ENCODE data around the gene NAPA.

Gene NAPA

DNA sequence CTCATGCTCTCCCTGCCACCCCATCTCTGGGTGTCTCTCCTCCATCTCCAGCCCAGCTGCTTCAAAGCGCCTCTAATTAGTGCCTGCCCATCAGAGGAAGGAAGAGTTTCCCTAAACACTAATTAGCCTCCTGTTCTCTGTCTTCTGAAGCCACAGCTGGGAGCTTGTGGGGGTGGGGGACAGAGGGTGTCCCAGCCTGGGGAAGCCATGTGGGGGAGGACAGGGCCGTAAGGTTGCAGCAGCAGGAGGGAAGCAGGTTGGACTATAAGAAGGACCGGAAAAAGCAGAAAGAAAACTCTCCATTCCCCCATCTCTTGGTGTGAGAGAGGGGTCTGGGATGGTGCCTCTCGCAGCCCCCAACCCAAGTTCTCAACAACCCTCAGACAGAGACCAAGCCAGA is 69.3 kb downstream of the NAPA start:
- H3K9me2 ChIP-seq (replicated peaks; ENCODE audit: low read depth, low read length), result no peaks in the 10 kb centered on the region
- no peaks in the 10 kb centered on the region for H3K36me3 ChIP-seq (ENCODE audit: insufficient read depth, low read length)
- H3K9ac ChIP-seq (ENCODE audit: low read depth, low read length, poor library complexity, severe bottlenecking), result no peak overlapping the region
- no peaks in the 10 kb centered on the region for H3K79me2 ChIP-seq (ENCODE audit: insufficient read depth, low read length)
- peaks cover 4% of the 10 kb centered on the region for H3K4me1 ChIP-seq (ENCODE audit: insufficient read depth, low read length, poor library complexity, severe bottlenecking)
- H4K20me1 ChIP-seq (ENCODE audit: insufficient read depth, low read length, poor library complexity, severe bottlenecking), result no peaks in the 10 kb centered on the region
- H3F3A ChIP-seq (ENCODE audit: low read depth), result no peaks in the 10 kb centered on the region
- TF ChIP-seq, protein P1, sequence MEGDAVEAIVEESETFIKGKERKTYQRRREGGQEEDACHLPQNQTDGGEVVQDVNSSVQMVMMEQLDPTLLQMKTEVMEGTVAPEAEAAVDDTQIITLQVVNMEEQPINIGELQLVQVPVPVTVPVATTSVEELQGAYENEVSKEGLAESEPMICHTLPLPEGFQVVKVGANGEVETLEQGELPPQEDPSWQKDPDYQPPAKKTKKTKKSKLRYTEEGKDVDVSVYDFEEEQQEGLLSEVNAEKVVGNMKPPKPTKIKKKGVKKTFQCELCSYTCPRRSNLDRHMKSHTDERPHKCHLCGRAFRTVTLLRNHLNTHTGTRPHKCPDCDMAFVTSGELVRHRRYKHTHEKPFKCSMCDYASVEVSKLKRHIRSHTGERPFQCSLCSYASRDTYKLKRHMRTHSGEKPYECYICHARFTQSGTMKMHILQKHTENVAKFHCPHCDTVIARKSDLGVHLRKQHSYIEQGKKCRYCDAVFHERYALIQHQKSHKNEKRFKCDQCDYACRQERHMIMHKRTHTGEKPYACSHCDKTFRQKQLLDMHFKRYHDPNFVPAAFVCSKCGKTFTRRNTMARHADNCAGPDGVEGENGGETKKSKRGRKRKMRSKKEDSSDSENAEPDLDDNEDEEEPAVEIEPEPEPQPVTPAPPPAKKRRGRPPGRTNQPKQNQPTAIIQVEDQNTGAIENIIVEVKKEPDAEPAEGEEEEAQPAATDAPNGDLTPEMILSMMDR (conservative IDR thresholded peaks at IDR 0.05; ENCODE audit: low read length), result no peak
- no peak for TF ChIP-seq EZH2phosphoT487 (IDR thresholded peaks at IDR 0.05; ENCODE audit: borderline replicate concordance)
- peak overlapping the region; percentile 45 for H3K4me2 ChIP-seq (ENCODE audit: low read depth, low read length, poor library complexity, severe bottlenecking)
- peak overlapping the region; percentile 25; the same call in 1 of the 2 replicates for H2AFZ ChIP-seq (ENCODE audit: low read length)
- no peaks in the 10 kb centered on the region for H3K9me3 ChIP-seq (ENCODE audit: insufficient read depth, low read depth, low read length)
- no peaks in the 10 kb centered on the region for H3K27me3 ChIP-seq (ENCODE audit: insufficient read depth, low read length, poor library complexity, severe bottlenecking)
- no peak overlapping the region for H3K4me3 ChIP-seq (ENCODE audit: low read length, poor library complexity, severe bottlenecking)

DNA sequence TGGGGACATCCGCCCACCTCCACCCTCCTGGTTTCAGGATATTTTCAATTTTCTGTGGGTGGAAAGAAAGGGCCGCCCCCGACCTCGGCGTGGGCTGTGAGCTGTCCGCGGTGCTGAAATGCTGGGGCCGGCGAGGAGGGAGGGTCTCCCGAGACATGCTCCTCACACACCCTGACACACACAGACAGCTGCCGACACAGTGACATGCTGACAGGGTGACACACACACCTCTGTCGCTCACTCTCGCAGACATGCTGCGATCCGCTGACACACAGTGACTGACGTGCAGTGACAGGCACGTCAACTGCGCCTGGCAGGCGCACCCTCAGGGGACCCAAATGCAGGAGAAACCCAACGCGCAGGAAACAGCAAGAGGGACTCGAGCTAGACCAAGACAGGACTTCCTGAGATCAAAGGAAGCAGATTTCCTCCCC is 70.5 kb downstream of the NAPA start:
- H2AFZ ChIP-seq (ENCODE audit: low read length), result no peak overlapping the region
- no peaks in the 10 kb centered on the region for H3K79me2 ChIP-seq (ENCODE audit: insufficient read depth, low read length)
- H4K20me1 ChIP-seq (ENCODE audit: insufficient read depth, low read length, poor library complexity, severe bottlenecking), result no peaks in the 10 kb centered on the region
- H3K9me2 ChIP-seq (replicated peaks; ENCODE audit: low read depth, low read length), result no peaks in the 10 kb centered on the region
- H3K4me3 ChIP-seq (ENCODE audit: low read length, poor library complexity, severe bottlenecking), result no peak overlapping the region
- no peaks in the 10 kb centered on the region for H3K27me3 ChIP-seq (ENCODE audit: insufficient read depth, low read length, poor library complexity, severe bottlenecking)
- no peaks in the 10 kb centered on the region for H3K36me3 ChIP-seq (ENCODE audit: insufficient read depth, low read length)
- TF ChIP-seq, protein P1 (conservative IDR thresholded peaks at IDR 0.05; ENCODE audit: low read length), result no peak
- H3K4me2 ChIP-seq (ENCODE audit: low read depth, low read length, poor library complexity, severe bottlenecking), result no peak overlapping the region
- no peaks in the 10 kb centered on the region for H3K9me3 ChIP-seq (ENCODE audit: insufficient read depth, low read depth, low read length)
- H3F3A ChIP-seq (ENCODE audit: low read depth), result no peaks in the 10 kb centered on the region
- H3K4me1 ChIP-seq (ENCODE audit: insufficient read depth, low read length, poor library complexity, severe bottlenecking), result peaks cover 4% of the 10 kb centered on the region
- H3K9ac ChIP-seq (ENCODE audit: low read depth, low read length, poor library complexity, severe bottlenecking), result no peak overlapping the region

DNA sequence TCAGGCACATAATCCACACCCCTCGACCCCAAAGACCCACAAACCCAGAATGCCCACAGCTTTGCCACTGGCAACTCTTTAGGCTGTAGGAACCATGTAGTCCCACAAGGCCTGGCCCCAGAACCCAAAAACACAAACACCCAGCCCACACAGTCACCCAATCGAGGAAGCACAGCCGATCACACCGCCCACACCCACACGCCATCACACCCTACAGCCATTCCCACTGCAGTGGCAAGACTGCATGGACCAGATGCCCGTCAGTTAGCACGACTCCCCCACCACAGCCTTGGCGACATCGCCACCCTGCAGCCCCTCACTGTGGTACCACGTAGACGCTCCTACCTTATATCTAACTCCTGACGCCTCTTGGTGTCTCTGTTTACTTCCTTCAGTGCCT is 71.5 kb downstream of the NAPA start:
- Histone ChIP-seq H3K9me2 (replicated peaks; ENCODE audit: low read depth, low read length) (no peaks in the 10 kb centered on the region), H3K4me2 (ENCODE audit: low read depth, low read length, poor library complexity, severe bottlenecking) (no peak overlapping the region), H3K9me3 (ENCODE audit: insufficient read depth, low read depth, low read length) (no peaks in the 10 kb centered on the region), H3F3A (ENCODE audit: low read depth) (no peaks in the 10 kb centered on the region), H3K79me2 (ENCODE audit: insufficient read depth, low read length) (no peaks in the 10 kb centered on the region), H3K36me3 (ENCODE audit: insufficient read depth, low read length) (no peaks in the 10 kb centered on the region), H3K9ac (ENCODE audit: low read depth, low read length, poor library complexity, severe bottlenecking) (no peak overlapping the region), H3K4me1 (ENCODE audit: insufficient read depth, low read length, poor library complexity, severe bottlenecking) (peaks cover 4% of the 10 kb centered on the region), H3K4me3 (ENCODE audit: low read length, poor library complexity, severe bottlenecking) (no peak overlapping the region), H2AFZ (ENCODE audit: low read length) (no peak overlapping the region), H4K20me1 (ENCODE audit: insufficient read depth, low read length, poor library complexity, severe bottlenecking) (no peaks in the 10 kb centered on the region), H3K27me3 (ENCODE audit: insufficient read depth, low read length, poor library complexity, severe bottlenecking) (no peaks in the 10 kb centered on the region)
- TF ChIP-seq, protein P1 (conservative IDR thresholded peaks at IDR 0.05; ENCODE audit: low read length), result no peak
- no peak for TF ChIP-seq EZH2phosphoT487 (IDR thresholded peaks at IDR 0.05; ENCODE audit: borderline replicate concordance)

Measured in Loucy (cell line).